Measurements from ENCODE around the gene CDKL1. TPM values are rescaled to one million over a fixed set of nuclear protein-coding genes. Genes with fewer than 3 reads are reported as not detected.

Gene CDKL1
- total and polyA plus RNA-seq, 2 experiments from 2014 or later: 1.9 to 13.1 TPM

- H4K20me1 ChIP-seq (ENCODE audit: insufficient read depth, poor library complexity, severe bottlenecking): no peaks in the 10 kb centered on the region
- H2AFZ ChIP-seq: no peak overlapping the region
- H3K36me3 ChIP-seq (replicated peaks; ENCODE audit: insufficient read depth, low read depth): no peaks in the 10 kb centered on the region
- no peaks in the 10 kb centered on the region for H3K9me2 ChIP-seq (replicated peaks; ENCODE audit: insufficient read depth)
- TF ChIP-seq EZH2phosphoT487 (IDR thresholded peaks at IDR 0.05; ENCODE audit: low read depth, severe bottlenecking, unreplicated experiment): no peak
- no peak for TF ChIP-seq CTCF (IDR thresholded peaks at IDR 0.05; ENCODE audit: poor library complexity)
- TF ChIP-seq EZH2 (IDR thresholded peaks at IDR 0.05; ENCODE audit: borderline replicate concordance): no peak
- H3K9me3 ChIP-seq (ENCODE audit: low read depth): no peaks in the 10 kb centered on the region
- no peak overlapping the region for H3K4me3 ChIP-seq
- H3K4me1 ChIP-seq (ENCODE audit: insufficient read depth): no peaks in the 10 kb centered on the region
- H3K4me2 ChIP-seq: no peak overlapping the region
- WGBS (ENCODE audit: low lambda C conversion rate, missing lambda C conversion rate): 86% methylated on average over 8 of the region's 8 CpGs
- no peaks in the 10 kb centered on the region for H3K27me3 ChIP-seq
- H3K27ac ChIP-seq: no peak overlapping the region
- peaks cover 41% of the 10 kb centered on the region for H3K79me2 ChIP-seq
- peak; percentile 75 for DNase-seq (ENCODE audit: low spot score)
These were observed 92.8 kb downstream of the CDKL1 start for GRCh38 chr14:50303744-50304471.

- Histone ChIP-seq H4K20me1 (ENCODE audit: insufficient read depth, poor library complexity, severe bottlenecking) (no peaks in the 10 kb centered on the region), H3K27ac (no peak overlapping the region), H3K36me3 (replicated peaks; ENCODE audit: insufficient read depth, low read depth) (no peaks in the 10 kb centered on the region), H3K4me2 (no peak overlapping the region), H3K27me3 (no peaks in the 10 kb centered on the region), H3K79me2 (peaks cover 22% of the 10 kb centered on the region), H3K9me2 (replicated peaks; ENCODE audit: insufficient read depth) (no peaks in the 10 kb centered on the region), H3K4me1 (ENCODE audit: insufficient read depth) (no peaks in the 10 kb centered on the region), H2AFZ (no peak overlapping the region), H3K9me3 (ENCODE audit: low read depth) (no peaks in the 10 kb centered on the region), H3K4me3 (no peak overlapping the region)
- TF ChIP-seq EZH2 (IDR thresholded peaks at IDR 0.05; ENCODE audit: borderline replicate concordance) (no peak), EZH2phosphoT487 (IDR thresholded peaks at IDR 0.05; ENCODE audit: low read depth, severe bottlenecking, unreplicated experiment) (no peak), CTCF (IDR thresholded peaks at IDR 0.05; ENCODE audit: poor library complexity) (no peak)
- DNase-seq (ENCODE audit: low spot score): no peak
These were observed 94.8 kb downstream of the CDKL1 start for GRCh38 chr14:50301914-50302313.

GRCh38 chr14:50299585-50299984 lies 97.1 kb downstream of the CDKL1 start:
- Histone ChIP-seq H3K9me2 (replicated peaks; ENCODE audit: insufficient read depth) (no peaks in the 10 kb centered on the region), H3K4me3 (no peak overlapping the region), H3K4me1 (ENCODE audit: insufficient read depth) (no peaks in the 10 kb centered on the region), H2AFZ (no peak overlapping the region), H3K79me2 (peaks cover 4% of the 10 kb centered on the region), H3K4me2 (no peak overlapping the region), H3K27me3 (no peaks in the 10 kb centered on the region), H3K27ac (no peak overlapping the region), H4K20me1 (ENCODE audit: insufficient read depth, poor library complexity, severe bottlenecking) (no peaks in the 10 kb centered on the region), H3K9me3 (ENCODE audit: low read depth) (no peaks in the 10 kb centered on the region), H3K36me3 (replicated peaks; ENCODE audit: insufficient read depth, low read depth) (no peaks in the 10 kb centered on the region)
- no peak for DNase-seq (ENCODE audit: low spot score)
- 91% methylated on average over 2 of the region's 2 CpGs for WGBS (ENCODE audit: low lambda C conversion rate, missing lambda C conversion rate)
- TF ChIP-seq CTCF (IDR thresholded peaks at IDR 0.05; ENCODE audit: poor library complexity) (no peak), EZH2phosphoT487 (IDR thresholded peaks at IDR 0.05; ENCODE audit: low read depth, severe bottlenecking, unreplicated experiment) (no peak), EZH2 (IDR thresholded peaks at IDR 0.05; ENCODE audit: borderline replicate concordance) (no peak)
